HG03103 (cell line): ENCODE data around the gene BEST3.

Source experiments
- ATAC-seq: cut with Tn5 transposase; IDR thresholded peaks from one replicate; pipeline ENCODE4 v1.9.1; 2021; ENCODE audit warnings: low read depth; ENCODE audit not compliant: unreplicated experiment

BEST3 gene

GRCh38 chr12:69655616-69656340 lies 43.3 kb downstream of the BEST3 start:
- no peak for ATAC-seq

DNA sequence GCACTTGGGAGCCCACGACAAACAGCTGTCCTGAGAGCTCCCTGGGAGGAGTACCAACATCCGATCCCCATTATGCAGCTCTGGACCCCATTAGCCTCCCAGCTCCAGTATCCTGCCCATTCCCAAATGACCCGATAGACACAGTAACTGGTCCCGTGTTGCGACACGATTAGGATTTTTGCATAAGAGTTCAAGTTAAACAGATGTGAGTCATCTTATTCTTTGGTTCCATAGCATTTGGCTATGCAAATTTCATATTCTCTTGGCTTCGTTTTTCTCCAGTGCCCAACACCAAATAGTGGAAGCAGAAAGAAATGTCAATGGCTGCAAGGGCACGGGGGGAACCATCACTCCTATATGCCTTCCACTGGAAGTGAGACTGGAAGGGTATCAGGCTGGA lies 45.4 kb downstream of the BEST3 start:
- no peak for ATAC-seq

- no peak for ATAC-seq
Observed at GRCh38 chr12:69651922-69652321, 47.2 kb downstream of the BEST3 start.

DNA sequence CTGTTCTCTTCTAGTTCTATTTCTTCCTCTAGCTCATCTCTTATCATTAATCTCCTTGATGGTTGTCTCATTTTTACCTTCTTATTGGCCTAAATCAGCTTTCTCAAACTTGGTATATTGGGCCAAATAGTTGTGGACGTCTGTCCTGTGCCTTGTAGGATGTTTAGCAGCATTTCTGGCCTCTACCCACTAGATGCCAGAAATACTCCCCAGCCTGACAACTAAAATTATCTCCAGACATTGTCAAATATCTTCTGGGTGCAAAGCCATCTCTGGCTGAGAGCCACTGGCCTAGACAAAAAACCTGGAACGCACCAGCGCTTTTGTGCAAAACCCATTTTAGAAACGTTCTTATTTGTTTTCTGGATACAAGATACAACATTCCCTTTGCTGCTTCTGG lies 49.6 kb downstream of the BEST3 start:
- ATAC-seq = no peak

GRCh38 chr12:69648476-69648875 lies 50.6 kb downstream of the BEST3 start:
- no peak for ATAC-seq

DNA sequence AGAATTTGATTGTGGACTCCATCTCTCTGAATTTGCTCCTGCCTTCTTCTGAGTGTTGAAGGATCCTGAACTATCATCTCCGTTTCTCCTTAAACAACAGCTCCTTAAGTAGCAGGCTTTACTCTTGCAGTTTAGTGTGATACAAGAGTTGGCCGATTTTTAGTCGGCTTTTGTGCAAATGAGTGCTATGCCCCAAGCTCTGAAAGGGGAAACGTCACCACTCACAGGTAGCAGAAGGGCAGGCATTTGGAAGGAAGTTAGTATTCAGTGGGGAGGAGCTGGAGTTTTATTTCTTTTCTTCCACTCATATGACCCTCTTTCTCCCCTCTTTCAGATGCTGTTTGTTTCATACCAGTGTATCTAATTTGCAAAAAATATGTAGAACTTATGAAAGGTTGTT lies 51.9 kb downstream of the BEST3 start:
- ATAC-seq = no peak

GRCh38 chr12:69645031-69645430 lies 54.1 kb downstream of the BEST3 start:
- no peak for ATAC-seq

GRCh38 chr12:69644511-69644910 lies 54.6 kb downstream of the BEST3 start:
- ATAC-seq = no peak

DNA sequence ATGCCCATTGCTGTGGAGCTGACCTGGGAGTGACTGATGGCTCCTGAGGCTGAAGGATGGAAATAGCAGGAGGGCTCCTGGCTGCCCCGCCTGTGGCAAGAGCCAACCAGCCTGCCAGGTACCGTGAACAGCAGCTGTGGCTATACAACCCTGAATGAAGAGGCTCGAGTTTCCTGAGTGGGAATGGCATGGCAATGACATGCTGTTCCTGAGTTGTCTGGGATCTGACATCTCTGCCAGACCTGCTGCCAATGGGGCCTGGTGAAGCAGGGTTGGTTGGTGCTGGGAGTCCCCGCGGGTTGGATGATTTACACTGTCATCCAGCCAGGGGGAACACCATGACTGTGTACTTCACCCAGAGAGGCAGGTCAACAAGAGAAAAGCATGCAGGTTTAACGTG lies 56.6 kb downstream of the BEST3 start:
- no peak for ATAC-seq

GRCh38 chr12:69641546-69641945 lies 57.6 kb downstream of the BEST3 start:
- ATAC-seq = no peak

DNA sequence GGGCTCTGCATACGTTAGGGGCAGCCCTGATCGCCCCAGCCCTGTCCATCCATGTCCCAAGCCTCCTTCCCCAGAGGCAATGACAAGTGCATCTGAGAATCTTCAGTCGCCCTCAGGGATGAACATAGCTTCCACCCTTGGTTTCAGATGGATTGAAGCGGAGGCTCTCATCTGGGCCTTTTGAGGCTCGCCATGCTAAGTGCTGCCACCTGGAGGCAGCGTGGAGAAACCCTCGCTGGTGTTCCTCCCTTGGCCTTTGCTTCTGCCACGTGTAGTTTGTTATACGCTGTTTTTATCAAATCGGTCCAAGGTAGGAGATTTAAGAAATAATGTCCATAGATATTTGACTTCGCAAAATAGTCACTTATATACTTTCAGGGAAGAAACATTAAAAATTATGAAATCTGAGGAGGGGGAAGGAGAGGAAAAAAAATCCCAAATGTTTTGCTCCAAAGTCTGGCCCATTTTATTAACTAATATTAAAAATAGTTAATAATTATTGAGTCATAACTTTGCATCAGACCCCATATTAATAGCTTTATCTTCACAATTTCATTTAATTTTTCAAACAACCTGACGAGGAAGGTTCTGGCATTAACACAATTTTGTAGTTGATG lies 59.6 kb downstream of the BEST3 start:
- peak; percentile 81 for ATAC-seq

DNA sequence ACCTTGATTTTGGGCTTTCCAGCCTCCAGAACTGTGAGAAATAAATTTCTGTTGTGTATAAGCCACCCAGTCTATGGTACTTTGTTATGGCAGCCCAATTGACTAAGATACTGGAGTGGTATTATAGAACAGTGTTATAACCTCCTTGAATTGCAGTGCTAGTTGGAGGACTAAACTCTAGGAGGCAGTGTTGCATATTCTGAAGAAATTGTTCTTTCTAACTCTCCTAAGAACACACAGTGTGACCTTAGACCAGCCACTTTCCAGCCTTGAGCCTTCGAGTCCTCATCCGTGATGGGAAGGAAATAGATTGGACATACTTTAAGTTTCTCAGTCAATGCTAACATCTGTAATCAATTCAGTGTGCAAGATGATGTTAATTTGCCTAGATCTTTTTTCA lies 66.0 kb downstream of the BEST3 start:
- no peak for ATAC-seq

GRCh38 chr12:69630191-69630590 lies 68.9 kb downstream of the BEST3 start:
- no peak for ATAC-seq

- no peak for ATAC-seq
Observed at GRCh38 chr12:69627501-69627900, 71.6 kb downstream of the BEST3 start.

DNA sequence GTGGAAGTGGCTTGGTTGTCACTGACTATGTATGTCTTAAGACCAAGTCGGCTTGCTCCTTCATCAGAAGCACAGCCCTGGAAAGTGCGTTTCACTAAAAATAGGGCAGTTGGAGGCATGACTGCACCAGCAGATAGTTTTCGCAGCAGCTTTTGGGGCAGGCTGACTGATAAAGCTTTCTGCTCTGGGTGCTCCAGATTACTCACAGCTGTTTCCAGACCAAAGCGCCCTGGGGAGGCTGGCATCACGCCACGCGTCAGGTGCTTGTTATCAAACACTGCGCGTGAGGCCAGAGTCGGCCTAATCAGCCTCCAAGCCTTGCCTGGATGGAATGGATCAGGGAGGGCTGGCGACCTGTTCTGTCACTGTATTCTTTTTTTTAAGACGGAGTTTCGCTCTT lies 75.1 kb downstream of the BEST3 start:
- ATAC-seq = no peak

DNA sequence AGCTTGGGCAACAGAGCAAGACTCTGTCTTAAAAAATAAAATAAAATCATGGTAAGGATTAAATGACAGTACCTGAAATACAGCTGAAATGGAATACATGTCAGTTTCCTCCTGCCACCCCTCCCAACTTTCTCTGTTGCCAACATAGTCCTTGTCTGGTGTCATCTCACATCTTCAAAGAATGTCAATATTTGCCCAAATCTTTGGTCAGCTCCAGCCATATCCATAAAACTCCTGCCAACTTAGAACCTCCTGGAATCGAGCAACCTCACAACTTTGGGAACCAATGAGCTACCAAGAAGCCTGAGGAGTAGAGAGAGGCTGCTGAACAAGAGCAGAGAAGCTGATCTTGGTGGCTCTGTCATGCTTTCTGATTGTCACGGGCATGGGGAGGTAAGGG lies 77.6 kb downstream of the BEST3 start:
- no peak for ATAC-seq

DNA sequence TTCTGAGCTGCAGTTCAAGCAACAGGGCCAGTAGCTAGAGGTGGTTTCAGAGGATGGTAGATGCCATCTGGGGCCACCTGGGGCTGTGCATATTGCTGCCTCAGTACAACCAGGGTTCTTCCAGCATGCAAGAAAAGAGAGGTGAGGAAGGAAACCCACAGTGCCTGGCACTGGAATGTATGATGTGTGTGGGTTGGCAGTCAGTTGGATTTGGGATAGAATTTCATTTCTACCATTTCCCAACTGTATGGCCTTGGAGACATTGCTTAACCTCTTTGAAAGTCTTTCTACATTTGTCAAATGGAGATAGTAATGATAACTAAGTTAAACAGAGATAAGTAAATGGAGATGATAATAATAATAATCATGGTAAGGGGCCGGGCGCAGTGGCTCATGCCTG lies 78.2 kb downstream of the BEST3 start:
- ATAC-seq = no peak

DNA sequence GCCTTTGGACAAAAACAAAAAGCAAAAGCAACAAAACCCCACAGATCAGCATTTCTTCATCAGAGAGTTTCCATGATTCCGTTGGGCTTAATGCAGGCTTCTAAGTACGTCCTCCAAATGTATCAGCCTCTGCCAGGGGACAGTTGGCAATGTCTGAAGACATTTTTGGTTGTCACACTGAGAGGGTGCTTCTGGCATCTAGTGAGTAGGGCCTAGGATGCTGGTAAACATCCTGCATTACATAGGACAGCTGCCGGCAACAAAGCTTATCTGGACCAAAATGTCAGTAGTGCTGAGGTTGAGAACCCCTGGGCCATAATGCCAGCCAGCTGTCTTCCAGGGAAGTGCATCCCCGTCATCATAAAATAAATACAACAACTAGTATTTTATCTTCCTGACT lies 79.0 kb downstream of the BEST3 start:
- no peak for ATAC-seq

DNA sequence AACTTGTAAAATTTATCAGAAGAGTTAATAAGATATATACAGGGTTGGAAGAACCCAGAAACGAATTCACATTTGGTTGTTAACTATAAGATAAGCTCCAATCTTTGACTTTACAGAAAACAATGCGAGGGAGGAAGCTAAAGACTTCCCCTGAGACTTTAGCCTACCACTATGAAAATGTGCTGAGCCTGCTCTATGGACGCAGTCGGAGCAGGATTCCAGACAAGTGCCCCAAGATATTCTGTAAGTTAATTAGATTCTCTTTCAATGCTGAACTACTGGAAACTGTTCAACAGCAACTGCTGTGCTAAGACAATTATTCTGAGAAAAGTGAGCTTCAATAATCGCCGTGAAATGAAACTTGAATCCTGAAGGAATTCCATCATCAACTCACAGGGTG lies 80.1 kb downstream of the BEST3 start:
- no peak for ATAC-seq

DNA sequence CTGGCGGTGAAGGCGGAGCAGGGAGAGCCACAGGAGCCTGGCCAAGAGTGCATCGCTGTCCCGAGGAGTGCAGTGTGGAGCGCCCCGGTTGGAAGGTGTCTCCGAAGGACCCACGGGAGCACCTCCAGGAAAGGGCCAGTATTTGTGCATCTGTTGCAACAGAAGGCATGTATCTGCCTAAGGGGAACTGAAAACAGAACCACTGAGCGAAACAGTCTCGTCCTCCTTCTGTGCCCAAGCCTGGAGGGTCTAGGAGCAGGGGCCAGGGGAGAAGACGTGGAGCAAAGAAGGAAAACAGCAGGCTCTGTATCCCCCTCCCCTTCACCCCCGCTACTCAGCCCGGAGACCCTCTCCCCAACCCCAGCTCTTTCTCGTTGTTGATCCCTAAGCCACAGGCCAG lies 83.1 kb downstream of the BEST3 start:
- no peak for ATAC-seq

DNA sequence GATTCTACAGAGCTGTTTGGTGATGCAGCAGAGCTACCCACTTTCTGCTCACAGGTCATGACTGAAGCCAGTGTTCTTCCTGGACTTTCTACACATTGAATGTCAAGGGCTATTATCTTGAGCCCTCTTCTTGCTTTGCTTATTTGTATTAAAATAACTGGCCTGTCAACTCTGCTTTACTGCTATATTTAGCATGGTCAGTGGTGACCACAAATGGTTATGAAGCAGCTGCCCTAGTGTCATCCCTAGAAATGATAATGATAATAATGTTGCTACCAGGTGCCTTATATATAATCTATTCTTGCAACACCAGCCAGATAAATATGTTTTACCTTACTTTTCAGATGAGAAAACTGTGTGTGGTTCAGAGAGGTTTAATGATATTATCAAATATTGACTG lies 85.8 kb downstream of the BEST3 start:
- ATAC-seq = no peak

DNA sequence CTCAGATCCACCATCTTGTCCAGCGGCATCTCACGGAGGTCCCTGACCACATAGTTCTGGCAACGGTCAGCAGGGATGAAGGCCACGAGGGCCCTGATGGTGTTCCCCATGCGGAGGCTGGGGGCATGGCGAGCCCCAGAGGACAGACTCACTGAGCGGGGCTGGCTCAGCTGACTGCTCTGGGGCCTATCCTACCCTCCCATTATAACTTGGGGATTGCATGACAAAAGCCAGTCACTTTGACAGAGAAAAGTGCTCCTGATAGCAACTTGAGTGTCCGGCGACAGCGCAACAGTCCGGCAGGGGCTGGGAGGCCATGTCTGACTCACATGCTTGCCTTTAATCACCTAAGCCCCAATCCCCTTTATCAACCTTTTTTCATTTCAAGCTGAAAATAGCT lies 88.4 kb downstream of the BEST3 start, which contains the start of gene LRRC10:
Gene LRRC10 (minus strand): TSS at position 179 of the 400 bp plus-strand sequence. CDS start 69 bp downstream, at position 110.
- no peak for ATAC-seq
